Measurements from ENCODE around the gene FEM1A. TPM values are rescaled to one million over a fixed set of nuclear protein-coding genes. Genes with fewer than 3 reads are reported as not detected.

FEM1A gene
- total and polyA plus RNA-seq, 9 of the 15 experiments (the other 6 are each of a cell fraction or from before 2014, with no cell fraction given) = 0.08 to 19.0 (median 6.8) TPM

- TF ChIP-seq BRD4 (IDR thresholded peaks at IDR 0.05) = no peak
- no peak for TF ChIP-seq ZBTB5 (IDR thresholded peaks at IDR 0.05)
- TF ChIP-seq UBTF (IDR thresholded peaks at IDR 0.05; ENCODE audit: borderline replicate concordance in 1 of 2, low read depth in 2 of 2, low read length in 2 of 2) = no peak
- TF ChIP-seq HDGF (IDR thresholded peaks at IDR 0.05) = no peak
- peak; percentile 72 for TF ChIP-seq NR2C1 (IDR thresholded peaks at IDR 0.05)
- peak; percentile 79 for TF ChIP-seq NR2C1 (tag; IDR thresholded peaks at IDR 0.05)
- no peak for TF ChIP-seq ZNF184 (CRISPR knock-in tag; IDR thresholded peaks at IDR 0.05)
- no peak for TF ChIP-seq ZNF124 (CRISPR knock-in tag; IDR thresholded peaks at IDR 0.05)
- TF ChIP-seq KDM1A (IDR thresholded peaks at IDR 0.05) = no peak; a peak in 1 of 4 replicates
- no peak for TF ChIP-seq TCF7 (IDR thresholded peaks at IDR 0.05; ENCODE audit: borderline replicate concordance)
- TF ChIP-seq ZBTB7A (IDR thresholded peaks at IDR 0.05; ENCODE audit: borderline replicate concordance, control insufficient read depth, low read depth, low read length) = no peak
- no peak for TF ChIP-seq ERF (CRISPR knock-in tag; IDR thresholded peaks at IDR 0.05)
- no peak for TF ChIP-seq SMARCC2 (IDR thresholded peaks at IDR 0.05; ENCODE audit: low read depth)
- no peak for TF ChIP-seq ZNF77 (CRISPR knock-in tag; IDR thresholded peaks at IDR 0.05)
- TF ChIP-seq ZBTB49 (CRISPR knock-in tag; IDR thresholded peaks at IDR 0.05; ENCODE audit: borderline replicate concordance) = no peak; the same call in 1 of the 2 replicates
- no peak for TF ChIP-seq ZC3H8 (IDR thresholded peaks at IDR 0.05)
- no peak for TF ChIP-seq ZNF347 (CRISPR knock-in tag; IDR thresholded peaks at IDR 0.05; ENCODE audit: low read depth)
- TF ChIP-seq MAFF (IDR thresholded peaks at IDR 0.05; ENCODE audit: low read length) = no peak
- TF ChIP-seq PHB2 (IDR thresholded peaks at IDR 0.05; ENCODE audit: low read depth) = no peak
- TF ChIP-seq KLF16 (IDR thresholded peaks at IDR 0.05) = no peak
- no peak for TF ChIP-seq NR2C2 (CRISPR knock-in tag; IDR thresholded peaks at IDR 0.05)
- TF ChIP-seq NR2C2 (tag; IDR thresholded peaks at IDR 0.05) = peak; percentile 90
These were observed 24.1 kb downstream of the FEM1A start (continued) for GRCh38 chr19:4815426-4816201.
